Measurements from ENCODE around the gene C16orf78. TPM values are rescaled to one million over a fixed set of nuclear protein-coding genes. Genes with fewer than 3 reads are reported as not detected.

Gene C16orf78
- total RNA-seq, 1 experiment from 2014 or later = not detected

GRCh38 chr16:49419006-49419405 lies 45.4 kb downstream of the C16orf78 start:
- POLR2A ChIA-PET = no interaction called here

More at GRCh38 chr16:49419006-49419405, 45.4 kb downstream of the C16orf78 start:
- no peak overlapping the region for H3K27ac Mint-ChIP-seq
- CTCF ChIA-PET = interaction anchor here (0.6 to 1.3 kb wide), 4 partner anchors 11 to 539 kb away, joined by 3 to 5 read pairs (median 3); no protein-coding TSS in a partner anchor
- H3K4me1 Mint-ChIP-seq = no peaks in the 10 kb centered on the region
- H3K27me3 Mint-ChIP-seq (ENCODE audit: low read depth) = no peaks in the 10 kb centered on the region; the same call in 1 of the 2 replicates
- TF ChIP-seq CBFB (CRISPR knock-in tag; IDR thresholded peaks at IDR 0.05; ENCODE audit: low read depth) = no peak
- no peak for TF ChIP-seq TP53 (CRISPR knock-in tag; IDR thresholded peaks at IDR 0.05)
- TF ChIP-seq, protein P1, sequence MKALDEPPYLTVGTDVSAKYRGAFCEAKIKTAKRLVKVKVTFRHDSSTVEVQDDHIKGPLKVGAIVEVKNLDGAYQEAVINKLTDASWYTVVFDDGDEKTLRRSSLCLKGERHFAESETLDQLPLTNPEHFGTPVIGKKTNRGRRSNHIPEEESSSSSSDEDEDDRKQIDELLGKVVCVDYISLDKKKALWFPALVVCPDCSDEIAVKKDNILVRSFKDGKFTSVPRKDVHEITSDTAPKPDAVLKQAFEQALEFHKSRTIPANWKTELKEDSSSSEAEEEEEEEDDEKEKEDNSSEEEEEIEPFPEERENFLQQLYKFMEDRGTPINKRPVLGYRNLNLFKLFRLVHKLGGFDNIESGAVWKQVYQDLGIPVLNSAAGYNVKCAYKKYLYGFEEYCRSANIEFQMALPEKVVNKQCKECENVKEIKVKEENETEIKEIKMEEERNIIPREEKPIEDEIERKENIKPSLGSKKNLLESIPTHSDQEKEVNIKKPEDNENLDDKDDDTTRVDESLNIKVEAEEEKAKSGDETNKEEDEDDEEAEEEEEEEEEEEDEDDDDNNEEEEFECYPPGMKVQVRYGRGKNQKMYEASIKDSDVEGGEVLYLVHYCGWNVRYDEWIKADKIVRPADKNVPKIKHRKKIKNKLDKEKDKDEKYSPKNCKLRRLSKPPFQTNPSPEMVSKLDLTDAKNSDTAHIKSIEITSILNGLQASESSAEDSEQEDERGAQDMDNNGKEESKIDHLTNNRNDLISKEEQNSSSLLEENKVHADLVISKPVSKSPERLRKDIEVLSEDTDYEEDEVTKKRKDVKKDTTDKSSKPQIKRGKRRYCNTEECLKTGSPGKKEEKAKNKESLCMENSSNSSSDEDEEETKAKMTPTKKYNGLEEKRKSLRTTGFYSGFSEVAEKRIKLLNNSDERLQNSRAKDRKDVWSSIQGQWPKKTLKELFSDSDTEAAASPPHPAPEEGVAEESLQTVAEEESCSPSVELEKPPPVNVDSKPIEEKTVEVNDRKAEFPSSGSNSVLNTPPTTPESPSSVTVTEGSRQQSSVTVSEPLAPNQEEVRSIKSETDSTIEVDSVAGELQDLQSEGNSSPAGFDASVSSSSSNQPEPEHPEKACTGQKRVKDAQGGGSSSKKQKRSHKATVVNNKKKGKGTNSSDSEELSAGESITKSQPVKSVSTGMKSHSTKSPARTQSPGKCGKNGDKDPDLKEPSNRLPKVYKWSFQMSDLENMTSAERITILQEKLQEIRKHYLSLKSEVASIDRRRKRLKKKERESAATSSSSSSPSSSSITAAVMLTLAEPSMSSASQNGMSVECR (CRISPR knock-in tag; IDR thresholded peaks at IDR 0.05; ENCODE audit: borderline replicate concordance) = no peak
- TF ChIP-seq ETV6 (CRISPR knock-in tag; IDR thresholded peaks at IDR 0.05) = no peak
- no peak for TF ChIP-seq ZNF671 (CRISPR knock-in tag; IDR thresholded peaks at IDR 0.05)
- TF ChIP-seq RORB (CRISPR knock-in tag; IDR thresholded peaks at IDR 0.05) = no peak
- TF ChIP-seq IRF1 (CRISPR knock-in tag; IDR thresholded peaks at IDR 0.05) = no peak
- no peak for TF ChIP-seq HMGA2 (CRISPR knock-in tag; IDR thresholded peaks at IDR 0.05)
- TF ChIP-seq SMAD3 (CRISPR knock-in tag; IDR thresholded peaks at IDR 0.05; ENCODE audit: borderline replicate concordance) = no peak
- TF ChIP-seq NR3C1 (CRISPR knock-in tag; conservative IDR thresholded peaks at IDR 0.05; ENCODE audit: low read depth) = no peak
- TF ChIP-seq USF2 (CRISPR knock-in tag; IDR thresholded peaks at IDR 0.05) = no peak
- no peak for TF ChIP-seq ZSCAN18 (CRISPR knock-in tag; IDR thresholded peaks at IDR 0.05)
- no peak for TF ChIP-seq EMX1 (CRISPR knock-in tag; IDR thresholded peaks at IDR 0.05)
- no peak for TF ChIP-seq MLX (CRISPR knock-in tag; IDR thresholded peaks at IDR 0.05)
- TF ChIP-seq, protein P2, sequence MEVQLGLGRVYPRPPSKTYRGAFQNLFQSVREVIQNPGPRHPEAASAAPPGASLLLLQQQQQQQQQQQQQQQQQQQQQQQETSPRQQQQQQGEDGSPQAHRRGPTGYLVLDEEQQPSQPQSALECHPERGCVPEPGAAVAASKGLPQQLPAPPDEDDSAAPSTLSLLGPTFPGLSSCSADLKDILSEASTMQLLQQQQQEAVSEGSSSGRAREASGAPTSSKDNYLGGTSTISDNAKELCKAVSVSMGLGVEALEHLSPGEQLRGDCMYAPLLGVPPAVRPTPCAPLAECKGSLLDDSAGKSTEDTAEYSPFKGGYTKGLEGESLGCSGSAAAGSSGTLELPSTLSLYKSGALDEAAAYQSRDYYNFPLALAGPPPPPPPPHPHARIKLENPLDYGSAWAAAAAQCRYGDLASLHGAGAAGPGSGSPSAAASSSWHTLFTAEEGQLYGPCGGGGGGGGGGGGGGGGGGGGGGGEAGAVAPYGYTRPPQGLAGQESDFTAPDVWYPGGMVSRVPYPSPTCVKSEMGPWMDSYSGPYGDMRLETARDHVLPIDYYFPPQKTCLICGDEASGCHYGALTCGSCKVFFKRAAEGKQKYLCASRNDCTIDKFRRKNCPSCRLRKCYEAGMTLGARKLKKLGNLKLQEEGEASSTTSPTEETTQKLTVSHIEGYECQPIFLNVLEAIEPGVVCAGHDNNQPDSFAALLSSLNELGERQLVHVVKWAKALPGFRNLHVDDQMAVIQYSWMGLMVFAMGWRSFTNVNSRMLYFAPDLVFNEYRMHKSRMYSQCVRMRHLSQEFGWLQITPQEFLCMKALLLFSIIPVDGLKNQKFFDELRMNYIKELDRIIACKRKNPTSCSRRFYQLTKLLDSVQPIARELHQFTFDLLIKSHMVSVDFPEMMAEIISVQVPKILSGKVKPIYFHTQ (CRISPR knock-in tag; IDR thresholded peaks at IDR 0.05) = no peak
- no peak for TF ChIP-seq JAZF1 (CRISPR knock-in tag; IDR thresholded peaks at IDR 0.05)
- TF ChIP-seq, protein P3, sequence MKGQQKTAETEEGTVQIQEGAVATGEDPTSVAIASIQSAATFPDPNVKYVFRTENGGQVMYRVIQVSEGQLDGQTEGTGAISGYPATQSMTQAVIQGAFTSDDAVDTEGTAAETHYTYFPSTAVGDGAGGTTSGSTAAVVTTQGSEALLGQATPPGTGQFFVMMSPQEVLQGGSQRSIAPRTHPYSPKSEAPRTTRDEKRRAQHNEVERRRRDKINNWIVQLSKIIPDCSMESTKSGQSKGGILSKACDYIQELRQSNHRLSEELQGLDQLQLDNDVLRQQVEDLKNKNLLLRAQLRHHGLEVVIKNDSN (CRISPR knock-in tag; IDR thresholded peaks at IDR 0.05) = no peak
- no peak for TF ChIP-seq ELF4 (CRISPR knock-in tag; IDR thresholded peaks at IDR 0.05; ENCODE audit: low read depth)
- TF ChIP-seq, protein P4, sequence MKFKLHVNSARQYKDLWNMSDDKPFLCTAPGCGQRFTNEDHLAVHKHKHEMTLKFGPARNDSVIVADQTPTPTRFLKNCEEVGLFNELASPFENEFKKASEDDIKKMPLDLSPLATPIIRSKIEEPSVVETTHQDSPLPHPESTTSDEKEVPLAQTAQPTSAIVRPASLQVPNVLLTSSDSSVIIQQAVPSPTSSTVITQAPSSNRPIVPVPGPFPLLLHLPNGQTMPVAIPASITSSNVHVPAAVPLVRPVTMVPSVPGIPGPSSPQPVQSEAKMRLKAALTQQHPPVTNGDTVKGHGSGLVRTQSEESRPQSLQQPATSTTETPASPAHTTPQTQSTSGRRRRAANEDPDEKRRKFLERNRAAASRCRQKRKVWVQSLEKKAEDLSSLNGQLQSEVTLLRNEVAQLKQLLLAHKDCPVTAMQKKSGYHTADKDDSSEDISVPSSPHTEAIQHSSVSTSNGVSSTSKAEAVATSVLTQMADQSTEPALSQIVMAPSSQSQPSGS (CRISPR knock-in tag; IDR thresholded peaks at IDR 0.05; ENCODE audit: borderline replicate concordance, low read depth) = no peak
- TF ChIP-seq FOXP4 (CRISPR knock-in tag; IDR thresholded peaks at IDR 0.05) = no peak
- ATAC-seq (no peak), DNase-seq (ENCODE audit: low spot score) (no peak)
- H3K9me3 Mint-ChIP-seq = no peaks in the 10 kb centered on the region
- no peak overlapping the region for H3K4me3 Mint-ChIP-seq
- no peaks in the 10 kb centered on the region for H3K36me3 Mint-ChIP-seq

Data from WTC11 (cell line).